Endothelial cell (in vitro differentiated cells): ENCODE results near the gene PIGU. TPM values are rescaled to one million over a fixed set of nuclear protein-coding genes. Genes with fewer than 3 reads are reported as not detected.
"Not testable (repeated sequence)": the region's sequence is repeated elsewhere in the genome, so short reads cannot be mapped to it uniquely, and the experiment has no call there.

Experiments
- DNase-seq: peaks from one replicate; pipeline ENCODE4 v3.0.0; 2021; ENCODE audit warnings: low spot score
- H3K27ac Mint-ChIP-seq: one replicate; pipeline ENCODE4 v1.8.0; 2021; ENCODE audit warnings: mixed read lengths, inconsistent platforms; ENCODE audit not compliant: unreplicated experiment
- H3K27me3 Mint-ChIP-seq: one replicate; pipeline ENCODE4 v1.8.0; 2021; ENCODE audit warnings: mild to moderate bottlenecking, moderate library complexity, mixed read lengths, inconsistent platforms; ENCODE audit not compliant: unreplicated experiment
- H3K36me3 Mint-ChIP-seq: one replicate; pipeline ENCODE4 v1.8.0; 2021; ENCODE audit warnings: mild to moderate bottlenecking, low read depth, mixed read lengths, inconsistent platforms; ENCODE audit not compliant: unreplicated experiment
- H3K4me1 Mint-ChIP-seq: one replicate; pipeline ENCODE4 v1.8.0; 2021; ENCODE audit warnings: mild to moderate bottlenecking, mixed read lengths, inconsistent platforms; ENCODE audit not compliant: unreplicated experiment
- H3K4me3 Mint-ChIP-seq: one replicate; pipeline ENCODE4 v1.8.0; 2021; ENCODE audit warnings: mild to moderate bottlenecking, mixed read lengths, inconsistent platforms; ENCODE audit not compliant: unreplicated experiment
- H3K9me3 Mint-ChIP-seq: one replicate; pipeline ENCODE4 v1.8.0; 2021; ENCODE audit warnings: mixed read lengths, inconsistent platforms; ENCODE audit not compliant: unreplicated experiment
- CTCF ChIP-seq: fragments of 200-600 bp; sonication (generic); IDR thresholded peaks from one replicate; pipeline ENCODE4 v1.5.0; 2021; ENCODE audit warnings: antibody characterized with exemption; ENCODE audit not compliant: unreplicated experiment
- total RNA-seq: library from RNA; stranded (reverse); fragmentation: NEBNext Ultra II Directional; extraction: Animal tissue kit (Norgen Biotek cat#: 25700); gene quantifications from one replicate; pipeline ENCODE4 v1.2.1, GENCODE V29; 2021; ENCODE audit not compliant: unreplicated experiment

PIGU gene
- total RNA-seq, 1 donor from 2014 or later: 16.5 TPM

- no peak for DNase-seq
Measured at GRCh38 chr20:34717230-34718095, 40.6 kb upstream of the PIGU start.

GRCh38 chr20:34716921-34717229, 40.0 kb upstream of the PIGU start:
- TF ChIP-seq CTCF: no peak
- Mint-ChIP-seq H3K4me3 (no peak overlapping the region), H3K4me1 (peaks cover 3% of the 10 kb centered on the region), H3K27ac (no peak overlapping the region), H3K9me3 (no peaks in the 10 kb centered on the region), H3K27me3 (peaks cover 3% of the 10 kb centered on the region), H3K36me3 (peaks cover 17% of the 10 kb centered on the region)
- no peak for DNase-seq

More at GRCh38 chr20:34717230-34718095, 40.6 kb upstream of the PIGU start:
- TF ChIP-seq CTCF: no peak
- no peaks in the 10 kb centered on the region for H3K9me3 Mint-ChIP-seq
- H3K4me3 Mint-ChIP-seq: no peak overlapping the region
- peaks cover 3% of the 10 kb centered on the region for H3K27me3 Mint-ChIP-seq
- peaks cover 3% of the 10 kb centered on the region for H3K4me1 Mint-ChIP-seq
- H3K36me3 Mint-ChIP-seq: peaks cover 12% of the 10 kb centered on the region
- H3K27ac Mint-ChIP-seq: no peak overlapping the region

GRCh38 chr20:34715384-34715783, 38.5 kb upstream of the PIGU start:
- Mint-ChIP-seq H3K27ac (no peak overlapping the region), H3K27me3 (peaks cover 6% of the 10 kb centered on the region), H3K9me3 (no peaks in the 10 kb centered on the region), H3K36me3 (peaks cover 23% of the 10 kb centered on the region), H3K4me1 (peaks cover 6% of the 10 kb centered on the region), H3K4me3 (no peak overlapping the region)
- TF ChIP-seq CTCF: no peak
- DNase-seq: no peak

GRCh38 chr20:34713944-34714515, 37.1 kb upstream of the PIGU start:
- not testable (repeated sequence) for H3K4me3 Mint-ChIP-seq, H3K27me3 Mint-ChIP-seq, H3K4me1 Mint-ChIP-seq, H3K9me3 Mint-ChIP-seq, H3K27ac Mint-ChIP-seq, DNase-seq
- peaks cover 26% of the 10 kb centered on the region for H3K36me3 Mint-ChIP-seq

- Mint-ChIP-seq H3K4me3 (no peak overlapping the region), H3K27ac (no peak overlapping the region), H3K9me3 (no peaks in the 10 kb centered on the region), H3K36me3 (peaks cover 28% of the 10 kb centered on the region), H3K27me3 (peaks cover 8% of the 10 kb centered on the region), H3K4me1 (peaks cover 10% of the 10 kb centered on the region)
- TF ChIP-seq CTCF: no peak
- DNase-seq: no peak
Measured at GRCh38 chr20:34713194-34713943, 36.5 kb upstream of the PIGU start.
